Astrocyte of the cerebellum (primary cell): ENCODE data around the gene PINLYP.
"Not testable (repeated sequence)": the region's sequence is repeated elsewhere in the genome, so short reads cannot be mapped to it uniquely, and the experiment has no call there.

ENCODE experiments used
- DNase-seq: peaks from one replicate; pipeline ENCODE4 v3.0.0-alpha.2; 2011; ENCODE audit warnings: low read depth
- H3K4me3 ChIP-seq: 2 replicates; pipeline ENCODE4 v1.5.1; 2011; ENCODE audit warnings: mild to moderate bottlenecking, low read depth, low read length, moderate library complexity
- CTCF ChIP-seq: IDR thresholded peaks from 2 replicates; pipeline ENCODE4 v1.5.1; 2012; ENCODE audit warnings: low read length, low read depth, moderate library complexity, mild to moderate bottlenecking; ENCODE audit errors: missing control alignments
- in situ Hi-C: cut with HindIII; loops from 2 replicates; pipeline ENCODE4 v1.10.0; 2017; ENCODE audit warnings: low sequenced_read_pairs

PINLYP gene

GRCh38 chr19:43595999-43596841, 20.6 kb downstream of the PINLYP start, which contains the start of the genes IRGQ and ZNF576:
TSS of gene IRGQ (minus strand) at chr19:43596134. CDS start at chr19:43595338, 796 bp downstream.
TSS of gene ZNF576 (plus strand) at chr19:43596595. CDS start at chr19:43597109, 514 bp downstream.
- in situ Hi-C loops, result loop anchor here (5.0 kb wide), 1 partner anchor 39 kb away; no protein-coding TSS in a partner anchor
- peak; percentile 98 for DNase-seq
- peak within 1 kb of the TSS; percentile 63 for H3K4me3 ChIP-seq
- TF ChIP-seq CTCF, result no peak

GRCh38 chr19:43596842-43597461, 21.4 kb downstream of the PINLYP start:
- no peak for TF ChIP-seq CTCF
- in situ Hi-C loops, result loop anchor here (5.0 kb wide), 1 partner anchor 40 kb away; no protein-coding TSS in a partner anchor
- peak overlapping the region; percentile 63 for H3K4me3 ChIP-seq
- DNase-seq, result no peak

GRCh38 chr19:43597876-43598275, 22.3 kb downstream of the PINLYP start:
- in situ Hi-C loops, result loop anchor here (5.0 kb wide), 1 partner anchor 41 kb away; no protein-coding TSS in a partner anchor
- no peak for TF ChIP-seq CTCF
- H3K4me3 ChIP-seq, result peak overlapping the region; percentile 63

GRCh38 chr19:43598445-43599240, 23.0 kb downstream of the PINLYP start:
- in situ Hi-C loops, result loop anchor here (5.0 kb wide), 1 partner anchor 41 kb away; no protein-coding TSS in a partner anchor
- no peak overlapping the region for H3K4me3 ChIP-seq
- no peak for DNase-seq
- TF ChIP-seq CTCF, result no peak

More at GRCh38 chr19:43597876-43598275, 22.3 kb downstream of the PINLYP start:
- DNase-seq, result no peak

- in situ Hi-C loops, result loop anchor here (5.0 kb wide), 1 partner anchor 42 kb away; no protein-coding TSS in a partner anchor
- no peak for DNase-seq
- no peak for TF ChIP-seq CTCF
- H3K4me3 ChIP-seq, result no peak overlapping the region
Measured at GRCh38 chr19:43599635-43600295, 24.2 kb downstream of the PINLYP start.

- H3K4me3 ChIP-seq, DNase-seq, in situ Hi-C loops: not testable (repeated sequence)
Measured at GRCh38 chr19:43600326-43600725, 24.7 kb downstream of the PINLYP start.
